Gastrocnemius medialis (tissue), 4 donors: Measurements from ENCODE around the gene DND1. TPM values are rescaled to one million over a fixed set of nuclear protein-coding genes. Genes with fewer than 3 reads are reported as not detected.

ENCODE experiments used
- ATAC-seq, 2 donors: fragments of 150-250 bp; one replicate each; pipeline ENCODE4 v1.9.1; 2016
- DNase-seq, 2 donors: peaks; one replicate each; pipeline ENCODE4 v3.0.0-alpha.2; 2019
- H3K27ac ChIP-seq, 4 donors: fragments of 200-600 bp; sonication (generic); 1 replicate in 1 of 4; 2 replicates in 3 of 4; pipeline ENCODE4 v1.5.1; 2016 to 2018; ENCODE audit warnings: mild to moderate bottlenecking in 2 of 4, moderate library complexity in 1 of 4
- H3K27me3 ChIP-seq, 3 donors: fragments of 200-600 bp; sonication (generic) in 2 of 3; 1 replicate in 1 of 3; 2 replicates in 2 of 3; pipeline versions ENCODE4 v1.5.1 to v1.6.0; 2016 to 2019; ENCODE audit warnings: mild to moderate bottlenecking in 1 of 3, moderate library complexity in 1 of 3
- H3K36me3 ChIP-seq, 2 donors: fragments of 200-600 bp; sonication (generic) in 1 of 2; one replicate each; pipeline ENCODE4 v1.5.1; 2017 to 2018
- H3K4me1 ChIP-seq, 2 donors: fragments of 200-600 bp; sonication (generic) in 1 of 2; one replicate each; pipeline ENCODE4 v1.5.1; 2016 to 2017; ENCODE audit warnings: mild to moderate bottlenecking in 2 of 2
- H3K4me3 ChIP-seq, 4 donors: fragments of 200-600 bp; sonication (generic) in 3 of 4; 1 replicate in 1 of 4; 2 replicates in 3 of 4; pipeline ENCODE4 v1.5.1; 2016 to 2019; ENCODE audit warnings: mild to moderate bottlenecking in 2 of 4
- H3K9me3 ChIP-seq, 3 donors: fragments of 200-600 bp; sonication (generic) in 2 of 3; 1 replicate in 1 of 3; 2 replicates in 2 of 3; pipeline ENCODE4 v1.5.1; 2016 to 2019
- POLR2A ChIP-seq, 2 donors: fragments of 450-650 bp; IDR thresholded peaks; one replicate each; pipeline ENCODE4 v1.6.1; 2017; ENCODE audit warnings: antibody characterized with exemption in 2 of 2, mild to moderate bottlenecking in 2 of 2, moderate library complexity in 2 of 2
- in situ Hi-C, 4 donors: fragments of 200-750 bp; cut with MboI; loops; one replicate each; pipeline versions ENCODE4 v1.15.0 to v1.8.0; 2017; ENCODE audit warnings: low sequenced_read_pairs in 4 of 4
- intact Hi-C: fragments of 100-400 bp; cut with DNase I; formaldehyde crosslinking; loops from one replicate; pipeline ENCODE4 v1.15.1; 2023; ENCODE audit warnings: low total_unique reads
- total RNA-seq, 4 donors: library from RNA; depleted of rRNA; stranded (reverse); fragments of >200 nt; gene quantifications; one replicate each; pipeline versions ENCODE4 v1.1.0 to v1.2.3, GENCODE V29; 2016
- TF ChIP-seq, protein P1 (sequence below), 5 experiments: fragments of 450-650 bp in 3 of 5; fragments of 200-600 bp in 2 of 5; sonication (generic) in 2 of 5; IDR thresholded peaks in 4 of 5; conservative IDR thresholded peaks in 1 of 5; 1 replicate in 4 of 5; 2 replicates in 1 of 5; pipeline ENCODE4 v1.5.1; 2016 to 2019; ENCODE audit warnings: antibody characterized with exemption in 5 of 5, mild to moderate bottlenecking in 3 of 5, moderate library complexity in 3 of 5

Gene DND1
- total RNA-seq, 4 donors from 2014 or later, result 0.20 to 5.0 (median 1.8) TPM; not detected in 1

DNA sequence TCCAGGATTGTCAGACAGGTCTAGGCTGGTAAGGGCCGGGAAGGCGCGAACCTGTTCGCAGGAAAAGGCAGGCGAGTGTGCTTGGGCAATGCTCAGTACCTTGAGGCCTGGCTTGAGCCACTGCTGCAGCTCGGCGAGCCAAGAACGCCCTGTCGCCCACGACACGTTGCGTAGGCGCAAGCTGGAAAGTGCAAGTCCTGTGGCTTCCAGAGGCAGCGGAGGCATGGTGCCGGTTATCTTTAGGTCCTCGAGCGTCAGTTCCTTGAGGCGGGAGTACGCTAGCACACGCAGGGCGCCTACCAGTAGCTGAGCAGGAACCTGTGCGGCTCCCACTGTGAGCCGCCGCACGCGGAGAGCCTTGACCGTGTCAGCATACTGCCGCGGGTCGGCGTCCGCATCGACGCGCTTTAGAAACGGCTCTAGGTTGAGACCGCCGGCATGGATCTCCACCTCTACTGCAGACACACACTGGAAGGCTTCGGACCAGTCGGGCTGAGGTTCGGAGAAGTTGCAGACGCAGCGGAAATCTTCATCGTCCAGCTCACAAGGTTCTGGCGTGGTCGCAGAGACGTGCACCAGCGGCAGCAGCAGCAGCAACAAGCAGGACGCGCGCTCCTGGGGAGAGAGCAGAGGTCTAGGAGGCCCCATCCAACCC, 40.9 kb downstream of the DND1 start:
- intact Hi-C loops (no loop called here), in situ Hi-C loops (loop anchor here in 3 of 4 donors (5.0 to 10.0 kb wide), 3 partner anchors 48 to 58 kb away; no protein-coding TSS in a partner anchor)
- Histone ChIP-seq H3K4me1 (peaks cover 8 to 13% of the 10 kb centered on the region in 2 donors), H3K9me3 (no peaks in the 10 kb centered on the region), H3K4me3 (peak overlapping the region; percentile 55 to 67 (median 60)), H3K27me3 (no peaks in the 10 kb centered on the region), H3K27ac (peak overlapping the region; percentile 70 to 78 (median 75)), H3K36me3 (no peaks in the 10 kb centered on the region)
- DNase-seq, result peak; percentile 24 to 66
- peak; percentile 75 to 76 for ATAC-seq
- TF ChIP-seq POLR2A (IDR thresholded peaks at IDR 0.05), result peak; percentile 15 to 47
- TF ChIP-seq, protein P1, sequence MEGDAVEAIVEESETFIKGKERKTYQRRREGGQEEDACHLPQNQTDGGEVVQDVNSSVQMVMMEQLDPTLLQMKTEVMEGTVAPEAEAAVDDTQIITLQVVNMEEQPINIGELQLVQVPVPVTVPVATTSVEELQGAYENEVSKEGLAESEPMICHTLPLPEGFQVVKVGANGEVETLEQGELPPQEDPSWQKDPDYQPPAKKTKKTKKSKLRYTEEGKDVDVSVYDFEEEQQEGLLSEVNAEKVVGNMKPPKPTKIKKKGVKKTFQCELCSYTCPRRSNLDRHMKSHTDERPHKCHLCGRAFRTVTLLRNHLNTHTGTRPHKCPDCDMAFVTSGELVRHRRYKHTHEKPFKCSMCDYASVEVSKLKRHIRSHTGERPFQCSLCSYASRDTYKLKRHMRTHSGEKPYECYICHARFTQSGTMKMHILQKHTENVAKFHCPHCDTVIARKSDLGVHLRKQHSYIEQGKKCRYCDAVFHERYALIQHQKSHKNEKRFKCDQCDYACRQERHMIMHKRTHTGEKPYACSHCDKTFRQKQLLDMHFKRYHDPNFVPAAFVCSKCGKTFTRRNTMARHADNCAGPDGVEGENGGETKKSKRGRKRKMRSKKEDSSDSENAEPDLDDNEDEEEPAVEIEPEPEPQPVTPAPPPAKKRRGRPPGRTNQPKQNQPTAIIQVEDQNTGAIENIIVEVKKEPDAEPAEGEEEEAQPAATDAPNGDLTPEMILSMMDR (IDR thresholded peaks at IDR 0.05 in 4 of 5, conservative IDR thresholded peaks at IDR 0.05 in 1 of 5), result no peak

DNA sequence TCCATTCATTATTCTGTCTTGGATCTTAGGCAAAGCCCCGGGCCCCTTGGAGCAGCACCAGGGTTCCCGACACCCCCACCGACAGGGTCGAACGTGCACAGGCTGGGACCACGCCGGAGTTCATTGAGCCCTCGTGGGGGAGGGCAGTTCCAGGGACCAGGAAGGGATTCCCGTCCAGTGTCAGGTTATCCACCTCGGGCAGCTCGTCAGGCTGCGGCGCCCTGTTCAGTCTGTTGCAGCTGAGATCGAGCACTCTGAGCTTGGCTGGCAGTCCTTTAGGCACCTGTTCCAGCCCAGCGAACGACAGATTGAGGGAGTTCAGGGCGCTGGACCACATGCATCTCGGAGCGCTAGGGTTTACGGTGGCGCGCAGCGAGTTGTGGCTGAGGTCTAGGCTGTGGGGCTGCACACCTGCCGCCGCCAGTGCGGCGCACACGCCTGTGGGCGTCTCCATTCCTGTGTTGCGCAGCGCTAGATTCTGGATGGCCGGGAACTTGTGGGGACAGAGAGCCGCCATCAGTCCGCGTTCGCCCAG, 41.5 kb downstream of the DND1 start:
- TF ChIP-seq, protein P1 (IDR thresholded peaks at IDR 0.05 in 4 of 5, conservative IDR thresholded peaks at IDR 0.05 in 1 of 5), result no peak
- TF ChIP-seq POLR2A (IDR thresholded peaks at IDR 0.05), result no peak
- H3K36me3 ChIP-seq, result no peaks in the 10 kb centered on the region
- ATAC-seq (peak; percentile 55 to 63), DNase-seq (no peak)
- in situ Hi-C loops (loop anchor here in 3 of 4 donors (5.0 to 10.0 kb wide), 3 partner anchors 47 to 57 kb away; no protein-coding TSS in a partner anchor), intact Hi-C loops (no loop called here)
- no peaks in the 10 kb centered on the region for H3K9me3 ChIP-seq
- H3K27me3 ChIP-seq, result no peaks in the 10 kb centered on the region
- peaks cover 8 to 13% of the 10 kb centered on the region in 2 donors for H3K4me1 ChIP-seq
- H3K4me3 ChIP-seq, result peak overlapping the region; percentile 55 to 67 (median 60)
- peak overlapping the region; percentile 70 to 78 (median 75) for H3K27ac ChIP-seq

DNA sequence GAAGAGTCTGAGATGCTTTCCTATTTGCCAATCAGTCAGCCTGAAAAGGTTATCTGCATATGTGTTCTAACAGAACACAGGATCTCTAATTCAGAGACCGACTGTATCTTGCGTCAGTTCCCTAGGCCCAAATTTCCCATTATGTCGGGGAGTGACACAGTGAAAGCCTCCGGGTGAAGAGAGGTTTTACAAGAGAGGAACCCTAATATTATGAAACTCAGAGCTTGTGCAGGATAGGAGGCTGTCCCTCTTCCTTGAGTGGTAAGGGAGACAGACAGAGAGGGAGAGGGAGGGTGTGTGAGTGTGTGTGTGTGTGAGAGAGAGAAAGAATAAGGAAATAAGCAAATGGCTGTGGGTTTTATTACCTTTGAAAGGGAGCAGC, 42.3 kb downstream of the DND1 start:
- peak overlapping the region in 1 of 4 donors; percentile 58 for H3K4me3 ChIP-seq
- no peaks in the 10 kb centered on the region for H3K27me3 ChIP-seq
- H3K9me3 ChIP-seq, result no peaks in the 10 kb centered on the region
- ATAC-seq (no peak), DNase-seq (no peak)
- peak overlapping the region in 1 of 4 donors; percentile 12 for H3K27ac ChIP-seq
- H3K36me3 ChIP-seq, result no peaks in the 10 kb centered on the region
- TF ChIP-seq, protein P1 (IDR thresholded peaks at IDR 0.05 in 4 of 5, conservative IDR thresholded peaks at IDR 0.05 in 1 of 5), result no peak
- no peak for TF ChIP-seq POLR2A (IDR thresholded peaks at IDR 0.05)
- peaks cover 8 to 13% of the 10 kb centered on the region in 2 donors for H3K4me1 ChIP-seq
- in situ Hi-C loops (loop anchor here in 3 of 4 donors (5.0 to 10.0 kb wide), 3 partner anchors 46 to 56 kb away; no protein-coding TSS in a partner anchor), intact Hi-C loops (no loop called here)

DNA sequence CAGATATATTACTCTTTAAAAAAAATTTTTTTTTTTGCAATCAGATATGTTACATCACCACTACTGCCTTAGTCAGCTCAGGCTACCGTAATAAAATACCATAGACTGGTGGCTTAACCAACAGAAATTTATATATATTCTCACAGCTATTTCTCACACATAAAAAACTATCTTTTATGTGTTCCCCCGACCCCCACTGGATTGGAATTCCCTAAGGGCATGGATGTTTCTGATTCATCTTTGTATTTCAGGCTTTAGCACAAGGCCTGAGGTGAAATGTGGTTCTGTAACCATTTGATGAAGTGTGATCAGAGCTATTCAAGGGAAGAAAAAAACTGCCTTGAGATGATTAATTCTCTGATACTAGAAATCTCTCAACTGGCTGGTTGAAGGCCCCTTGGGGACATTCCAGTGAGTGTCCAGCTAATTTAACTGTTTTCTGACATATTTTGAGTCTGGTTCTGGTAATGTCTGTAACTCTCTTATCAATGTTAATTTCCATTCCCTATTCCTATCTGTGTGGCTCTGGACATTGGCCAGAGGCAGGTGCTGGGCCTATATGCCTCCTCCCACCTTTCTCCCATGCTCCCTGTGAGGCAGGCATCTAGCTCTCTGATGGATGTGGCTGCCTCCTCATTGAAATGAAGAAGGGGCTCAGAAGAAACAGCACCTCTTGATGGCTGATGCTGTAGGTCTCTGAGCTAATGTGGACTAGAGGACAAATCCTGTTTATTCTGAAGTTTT, 42.9 kb downstream of the DND1 start:
- TF ChIP-seq POLR2A (IDR thresholded peaks at IDR 0.05), result no peak
- TF ChIP-seq, protein P1 (IDR thresholded peaks at IDR 0.05 in 4 of 5, conservative IDR thresholded peaks at IDR 0.05 in 1 of 5), result no peak
- DNase-seq (no peak), ATAC-seq (no peak)
- Histone ChIP-seq H3K36me3 (no peaks in the 10 kb centered on the region), H3K27me3 (no peaks in the 10 kb centered on the region), H3K4me3 (peak overlapping the region in 1 of 4 donors; percentile 58), H3K9me3 (no peaks in the 10 kb centered on the region), H3K4me1 (peaks cover 8 to 13% of the 10 kb centered on the region in 2 donors), H3K27ac (no peak overlapping the region)
- in situ Hi-C loops, result loop anchor here in 3 of 4 donors (5.0 to 10.0 kb wide), 3 partner anchors 46 to 56 kb away; no protein-coding TSS in a partner anchor
- intact Hi-C loops, result no loop called here
